8988T (cell line): ENCODE results near the gene AXL.
A peak's percentile ranks its signal among the peaks of the same experiment; 100 is the strongest.

ENCODE experiments used
- DNase-seq: peaks from one replicate; pipeline ENCODE4 v3.0.0; 2011

AXL gene

DNA sequence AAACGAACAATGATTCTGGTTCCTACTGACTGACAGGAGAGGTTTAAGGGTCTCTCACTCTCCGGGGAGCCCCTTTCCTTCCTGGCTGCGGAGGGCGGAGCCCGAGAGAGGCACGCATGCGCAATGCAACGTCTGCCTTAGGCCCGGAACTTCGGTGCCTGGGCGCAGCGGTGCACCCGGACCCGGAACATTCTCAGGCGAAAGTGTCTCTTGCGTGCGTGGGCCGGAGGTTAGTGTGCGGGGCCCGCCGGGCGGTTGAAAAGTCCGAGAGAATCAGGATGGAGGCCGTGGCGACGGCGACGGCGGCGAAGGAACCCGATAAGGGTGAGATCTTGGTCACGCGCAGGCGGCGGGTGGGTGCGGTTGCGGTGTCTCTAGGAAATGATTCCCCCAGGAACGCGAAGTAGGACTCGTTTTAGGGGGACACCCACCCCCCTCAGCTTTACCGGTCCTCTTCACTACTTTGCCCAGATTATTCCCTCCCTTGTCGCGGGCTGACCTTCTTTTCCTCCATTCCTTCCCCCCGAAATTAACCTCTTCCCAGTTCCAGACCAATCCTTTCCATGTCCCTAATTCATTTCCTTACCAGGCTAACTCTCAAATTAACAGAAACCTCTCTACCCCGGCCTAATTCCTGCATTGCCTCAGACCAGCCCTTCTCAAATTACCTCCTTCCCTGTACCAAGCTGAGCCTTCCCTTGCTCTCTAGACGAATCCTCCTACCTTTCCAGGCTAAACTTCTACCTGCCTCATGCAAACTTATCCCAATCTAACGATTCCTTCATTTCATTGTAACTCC is 91.2 kb downstream of the AXL start, which contains the start of gene CCDC97:
Gene CCDC97, plus strand, starts transcription at position 140 of the 799 bp plus-strand sequence. Its CDS starts 139 bp downstream, at position 279.
- DNase-seq, result peak; percentile 60

DNA sequence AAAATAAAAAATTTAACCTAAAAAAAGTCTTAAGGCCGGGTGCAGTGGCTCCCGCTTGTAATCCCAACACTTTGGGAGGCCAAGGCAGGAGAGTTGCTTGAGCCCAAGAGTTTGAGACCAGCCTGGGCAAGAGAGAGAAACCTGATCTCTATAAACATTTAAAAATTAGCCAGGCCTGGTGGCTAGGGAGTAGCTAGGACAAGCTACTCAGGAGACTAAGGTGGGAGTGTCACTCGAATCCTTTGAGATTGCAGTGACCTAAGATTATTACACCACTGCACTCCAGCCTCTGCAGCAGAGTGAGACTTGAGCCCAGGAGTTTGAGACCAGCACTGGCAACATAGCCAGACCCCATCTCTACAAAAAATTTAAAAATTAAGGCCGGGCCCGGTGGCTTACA is 92.0 kb downstream of the AXL start:
- DNase-seq, result no peak
